GM23338 (cell line): Measurements from ENCODE around the gene SH3TC1. TPM values are rescaled to one million over a fixed set of nuclear protein-coding genes. Genes with fewer than 3 reads are reported as not detected.

ENCODE experiments used
- ATAC-seq: fragments of 200-7000 bp; cut with Tn5 transposase; 3 replicates; pipeline ENCODE4 v1.9.1; 2020
- DNase-seq: peaks from one replicate; pipeline ENCODE4 v3.0.0-alpha.2; 2015; ENCODE audit warnings: low spot score
- H2AFZ ChIP-seq: fragments of 200-600 bp; sonication (generic); 2 replicates; pipeline ENCODE4 v1.8.0; 2016; ENCODE audit warnings: antibody characterized with exemption, mild to moderate bottlenecking, moderate library complexity
- H3F3A ChIP-seq: fragments of 200-600 bp; sonication (generic); replicated peaks from 2 replicates; pipeline ENCODE4 v1.8.0; 2017; ENCODE audit warnings: antibody characterized with exemption, mixed run types, low read depth
- H3K27ac ChIP-seq: fragments of 200-600 bp; sonication (generic); 2 replicates; pipeline ENCODE4 v1.6.1; 2016; ENCODE audit warnings: low read depth
- H3K27me3 ChIP-seq: fragments of 200-600 bp; sonication (generic); 2 replicates; pipeline ENCODE4 v1.8.0; 2016; ENCODE audit warnings: mild to moderate bottlenecking, mixed run types, moderate library complexity; ENCODE audit not compliant: insufficient read depth
- H3K36me3 ChIP-seq: fragments of 200-600 bp; sonication (generic); 2 replicates; pipeline ENCODE4 v1.8.0; 2016; ENCODE audit warnings: mild to moderate bottlenecking; ENCODE audit not compliant: insufficient read depth
- H3K4me1 ChIP-seq: fragments of 200-600 bp; sonication (generic); 2 replicates; pipeline ENCODE4 v1.8.0; 2016; ENCODE audit warnings: mild to moderate bottlenecking, moderate library complexity; ENCODE audit not compliant: insufficient read depth
- H3K4me2 ChIP-seq: fragments of 200-600 bp; sonication (generic); 2 replicates; pipeline ENCODE4 v1.7.1; 2017; ENCODE audit warnings: mixed run types
- H3K4me3 ChIP-seq: fragments of 200-600 bp; sonication (generic); 2 replicates; pipeline ENCODE4 v1.6.1; 2016; ENCODE audit warnings: mixed run types
- H3K79me2 ChIP-seq: fragments of 200-600 bp; sonication (generic); replicated peaks from 2 replicates; pipeline ENCODE4 v1.8.0; 2017; ENCODE audit warnings: mild to moderate bottlenecking; ENCODE audit not compliant: insufficient read depth
- H3K9me2 ChIP-seq: fragments of 200-600 bp; sonication (generic); 2 replicates; pipeline ENCODE4 v1.8.0; 2017; ENCODE audit not compliant: insufficient read depth
- H4K20me1 ChIP-seq: fragments of 200-600 bp; sonication (generic); replicated peaks from 2 replicates; pipeline ENCODE4 v1.8.0; 2017; ENCODE audit warnings: mild to moderate bottlenecking; ENCODE audit not compliant: insufficient read depth
- H3K27ac Mint-ChIP-seq: 2 replicates; pipeline ENCODE4 v1.8.0; 2020; ENCODE audit warnings: inconsistent platforms, mild to moderate bottlenecking, moderate library complexity, mixed read lengths
- H3K27me3 Mint-ChIP-seq: 3 replicates; pipeline ENCODE4 v1.8.0; 2022; ENCODE audit warnings: low read depth, mild to moderate bottlenecking, moderate library complexity, mixed read lengths, inconsistent platforms; ENCODE audit not compliant: insufficient read depth, poor library complexity
- H3K36me3 Mint-ChIP-seq: 3 replicates; pipeline ENCODE4 v1.8.0; 2021; ENCODE audit warnings: low read depth, mild to moderate bottlenecking, inconsistent platforms, moderate library complexity, mixed read lengths
- H3K4me1 Mint-ChIP-seq: 3 replicates; pipeline ENCODE4 v1.8.0; 2020; ENCODE audit warnings: mild to moderate bottlenecking, inconsistent platforms, mixed read lengths
- H3K4me3 Mint-ChIP-seq: 3 replicates; pipeline ENCODE4 v1.8.0; 2021; ENCODE audit warnings: moderate library complexity, mild to moderate bottlenecking, inconsistent platforms, mixed read lengths
- H3K9me3 Mint-ChIP-seq: 3 replicates; pipeline ENCODE4 v1.8.0; 2020; ENCODE audit warnings: moderate library complexity, mild to moderate bottlenecking, inconsistent platforms, mixed read lengths
- CREB1 ChIP-seq: fragments of 250-450 bp; sonication (Bioruptor Pico); IDR thresholded peaks from 2 replicates; pipeline ENCODE4 v1.5.0; 2020; ENCODE audit warnings: low read depth, mild to moderate bottlenecking, moderate library complexity
- EZH2 ChIP-seq: fragments of 200-600 bp; sonication (generic); IDR thresholded peaks from one replicate; pipeline ENCODE4 v1.8.0; 2017; ENCODE audit warnings: antibody characterized with exemption, mild to moderate bottlenecking, low read depth; ENCODE audit not compliant: unreplicated experiment
- EZH2phosphoT487 ChIP-seq: fragments of 200-600 bp; sonication (generic); IDR thresholded peaks from one replicate; pipeline ENCODE4 v1.8.1; 2018; ENCODE audit warnings: antibody characterized with exemption; ENCODE audit not compliant: unreplicated experiment
- JUNB ChIP-seq: IDR thresholded peaks from one replicate; pipeline ENCODE4 v1.6.1; 2016; ENCODE audit warnings: antibody characterized with exemption; ENCODE audit not compliant: unreplicated experiment
- NANOG ChIP-seq: IDR thresholded peaks from 2 replicates; pipeline ENCODE4 v1.6.1; 2016; ENCODE audit warnings: antibody characterized with exemption, borderline replicate concordance
- POLR2AphosphoS5 ChIP-seq: IDR thresholded peaks from 2 replicates; pipeline ENCODE4 v1.6.1; 2016; ENCODE audit warnings: antibody characterized with exemption, low read depth
- STAT1 ChIP-seq: IDR thresholded peaks from one replicate; pipeline ENCODE4 v1.6.1; 2016; ENCODE audit warnings: antibody characterized with exemption; ENCODE audit not compliant: unreplicated experiment
- ZNF114 ChIP-seq: fragments of 250-450 bp; sonication (Bioruptor Pico); IDR thresholded peaks from 2 replicates; pipeline ENCODE4 v1.5.0; 2020; ENCODE audit warnings: mild to moderate bottlenecking, moderate library complexity
- ZNF331 ChIP-seq: fragments of 250-450 bp; sonication (Bioruptor Pico); IDR thresholded peaks from 2 replicates; pipeline ENCODE4 v1.5.0; 2020; ENCODE audit warnings: low read depth, mild to moderate bottlenecking, moderate library complexity
- polyA plus RNA-seq: library from polyadenylated mRNA; unstranded; fragments of >200 nt; fragmentation: Nextera tagmentation; extraction: Ambion mirVana; gene quantifications from 2 replicates; pipeline ENCODE4 v1.2.1, GENCODE V29; 2016
- total RNA-seq: library from RNA; depleted of rRNA; stranded (reverse); fragments of >200 nt; shearing (Covaris generic); gene quantifications from 2 replicates; pipeline ENCODE4 v1.2.3, GENCODE V29; 2014
- TF ChIP-seq, protein P1 (sequence below), 2 experiments: fragments of 200-600 bp in 1 of 2; sonication (generic) in 1 of 2; conservative IDR thresholded peaks; 2 replicates each; pipeline versions ENCODE4 v1.5.1 to v1.6.1; 2016 to 2017; ENCODE audit warnings: antibody characterized with exemption in 2 of 2, low read depth in 2 of 2, mild to moderate bottlenecking in 2 of 2, moderate library complexity in 1 of 2
- TF ChIP-seq, protein P2 (sequence below): fragments of 250-450 bp; sonication (Bioruptor Pico); IDR thresholded peaks from 2 replicates; pipeline ENCODE4 v1.5.0; 2020; ENCODE audit warnings: mild to moderate bottlenecking, moderate library complexity
- TF ChIP-seq, protein P3 (sequence below): IDR thresholded peaks from 2 replicates; pipeline ENCODE4 v1.6.1; 2016; ENCODE audit warnings: antibody characterized with exemption
- TF ChIP-seq, protein P4 (sequence below): IDR thresholded peaks from one replicate; pipeline ENCODE4 v1.6.1; 2018; ENCODE audit warnings: antibody characterized with exemption; ENCODE audit not compliant: unreplicated experiment

SH3TC1 gene
- total and polyA plus RNA-seq, 2 experiments from 2014 or later = 0.07 TPM; not detected in 1

DNA sequence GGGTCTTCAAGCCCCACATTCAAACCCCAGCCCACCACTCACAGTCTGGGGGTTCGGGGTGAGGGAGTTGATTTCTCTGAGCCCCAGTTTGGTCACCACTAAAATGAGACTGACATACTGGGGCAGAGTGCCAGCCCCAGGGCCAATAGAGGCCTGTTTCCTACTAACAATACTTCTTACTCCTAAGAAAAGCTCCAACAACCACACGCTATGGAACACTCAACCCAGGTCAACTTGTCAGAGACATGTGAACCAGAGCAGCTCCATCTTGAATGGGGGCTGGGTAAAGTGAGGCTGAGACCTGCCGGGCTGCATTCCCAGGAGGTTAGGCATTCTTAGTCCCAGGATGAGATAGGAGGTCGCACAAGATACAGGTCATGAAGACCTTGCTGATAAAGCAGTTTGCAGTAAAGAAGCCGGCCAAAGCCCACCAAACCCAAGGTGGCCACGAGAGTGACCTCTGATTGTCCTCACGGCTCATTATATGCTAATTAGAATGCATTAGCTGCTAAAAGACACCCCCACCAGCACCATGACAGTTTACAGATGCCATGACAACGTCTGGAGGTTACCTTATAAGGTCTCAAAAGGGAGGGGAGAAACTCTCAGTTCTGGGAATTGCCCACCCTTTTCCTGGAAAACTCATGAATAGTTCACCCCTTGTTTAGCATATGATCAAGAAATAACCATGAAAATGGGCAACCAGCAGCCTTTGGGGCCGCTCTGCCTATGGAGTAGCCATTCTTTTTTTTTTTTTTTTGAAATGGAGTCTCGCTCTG lies 43.9 kb downstream of the SH3TC1 start:
- no peak overlapping the region for H3K4me3 Mint-ChIP-seq
- Histone ChIP-seq H3K4me3 (no peak overlapping the region), H3F3A (no peaks in the 10 kb centered on the region), H3K4me1 (no peaks in the 10 kb centered on the region), H4K20me1 (no peaks in the 10 kb centered on the region), H3K4me2 (no peak overlapping the region), H3K36me3 (no peaks in the 10 kb centered on the region), H3K27me3 (no peaks in the 10 kb centered on the region), H3K27ac (no peak overlapping the region), H3K9me2 (no peaks in the 10 kb centered on the region), H3K79me2 (no peaks in the 10 kb centered on the region), H2AFZ (peak overlapping the region; percentile 93)
- peaks cover 5% of the 10 kb centered on the region; the same call in 1 of the 3 replicates for H3K4me1 Mint-ChIP-seq
- H3K27me3 Mint-ChIP-seq = peaks cover 8% of the 10 kb centered on the region
- no peaks in the 10 kb centered on the region for H3K9me3 Mint-ChIP-seq
- TF ChIP-seq, protein P1, sequence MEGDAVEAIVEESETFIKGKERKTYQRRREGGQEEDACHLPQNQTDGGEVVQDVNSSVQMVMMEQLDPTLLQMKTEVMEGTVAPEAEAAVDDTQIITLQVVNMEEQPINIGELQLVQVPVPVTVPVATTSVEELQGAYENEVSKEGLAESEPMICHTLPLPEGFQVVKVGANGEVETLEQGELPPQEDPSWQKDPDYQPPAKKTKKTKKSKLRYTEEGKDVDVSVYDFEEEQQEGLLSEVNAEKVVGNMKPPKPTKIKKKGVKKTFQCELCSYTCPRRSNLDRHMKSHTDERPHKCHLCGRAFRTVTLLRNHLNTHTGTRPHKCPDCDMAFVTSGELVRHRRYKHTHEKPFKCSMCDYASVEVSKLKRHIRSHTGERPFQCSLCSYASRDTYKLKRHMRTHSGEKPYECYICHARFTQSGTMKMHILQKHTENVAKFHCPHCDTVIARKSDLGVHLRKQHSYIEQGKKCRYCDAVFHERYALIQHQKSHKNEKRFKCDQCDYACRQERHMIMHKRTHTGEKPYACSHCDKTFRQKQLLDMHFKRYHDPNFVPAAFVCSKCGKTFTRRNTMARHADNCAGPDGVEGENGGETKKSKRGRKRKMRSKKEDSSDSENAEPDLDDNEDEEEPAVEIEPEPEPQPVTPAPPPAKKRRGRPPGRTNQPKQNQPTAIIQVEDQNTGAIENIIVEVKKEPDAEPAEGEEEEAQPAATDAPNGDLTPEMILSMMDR (conservative IDR thresholded peaks at IDR 0.05; ENCODE audit: low read depth in 2 of 2) = no peak
- TF ChIP-seq, protein P2, sequence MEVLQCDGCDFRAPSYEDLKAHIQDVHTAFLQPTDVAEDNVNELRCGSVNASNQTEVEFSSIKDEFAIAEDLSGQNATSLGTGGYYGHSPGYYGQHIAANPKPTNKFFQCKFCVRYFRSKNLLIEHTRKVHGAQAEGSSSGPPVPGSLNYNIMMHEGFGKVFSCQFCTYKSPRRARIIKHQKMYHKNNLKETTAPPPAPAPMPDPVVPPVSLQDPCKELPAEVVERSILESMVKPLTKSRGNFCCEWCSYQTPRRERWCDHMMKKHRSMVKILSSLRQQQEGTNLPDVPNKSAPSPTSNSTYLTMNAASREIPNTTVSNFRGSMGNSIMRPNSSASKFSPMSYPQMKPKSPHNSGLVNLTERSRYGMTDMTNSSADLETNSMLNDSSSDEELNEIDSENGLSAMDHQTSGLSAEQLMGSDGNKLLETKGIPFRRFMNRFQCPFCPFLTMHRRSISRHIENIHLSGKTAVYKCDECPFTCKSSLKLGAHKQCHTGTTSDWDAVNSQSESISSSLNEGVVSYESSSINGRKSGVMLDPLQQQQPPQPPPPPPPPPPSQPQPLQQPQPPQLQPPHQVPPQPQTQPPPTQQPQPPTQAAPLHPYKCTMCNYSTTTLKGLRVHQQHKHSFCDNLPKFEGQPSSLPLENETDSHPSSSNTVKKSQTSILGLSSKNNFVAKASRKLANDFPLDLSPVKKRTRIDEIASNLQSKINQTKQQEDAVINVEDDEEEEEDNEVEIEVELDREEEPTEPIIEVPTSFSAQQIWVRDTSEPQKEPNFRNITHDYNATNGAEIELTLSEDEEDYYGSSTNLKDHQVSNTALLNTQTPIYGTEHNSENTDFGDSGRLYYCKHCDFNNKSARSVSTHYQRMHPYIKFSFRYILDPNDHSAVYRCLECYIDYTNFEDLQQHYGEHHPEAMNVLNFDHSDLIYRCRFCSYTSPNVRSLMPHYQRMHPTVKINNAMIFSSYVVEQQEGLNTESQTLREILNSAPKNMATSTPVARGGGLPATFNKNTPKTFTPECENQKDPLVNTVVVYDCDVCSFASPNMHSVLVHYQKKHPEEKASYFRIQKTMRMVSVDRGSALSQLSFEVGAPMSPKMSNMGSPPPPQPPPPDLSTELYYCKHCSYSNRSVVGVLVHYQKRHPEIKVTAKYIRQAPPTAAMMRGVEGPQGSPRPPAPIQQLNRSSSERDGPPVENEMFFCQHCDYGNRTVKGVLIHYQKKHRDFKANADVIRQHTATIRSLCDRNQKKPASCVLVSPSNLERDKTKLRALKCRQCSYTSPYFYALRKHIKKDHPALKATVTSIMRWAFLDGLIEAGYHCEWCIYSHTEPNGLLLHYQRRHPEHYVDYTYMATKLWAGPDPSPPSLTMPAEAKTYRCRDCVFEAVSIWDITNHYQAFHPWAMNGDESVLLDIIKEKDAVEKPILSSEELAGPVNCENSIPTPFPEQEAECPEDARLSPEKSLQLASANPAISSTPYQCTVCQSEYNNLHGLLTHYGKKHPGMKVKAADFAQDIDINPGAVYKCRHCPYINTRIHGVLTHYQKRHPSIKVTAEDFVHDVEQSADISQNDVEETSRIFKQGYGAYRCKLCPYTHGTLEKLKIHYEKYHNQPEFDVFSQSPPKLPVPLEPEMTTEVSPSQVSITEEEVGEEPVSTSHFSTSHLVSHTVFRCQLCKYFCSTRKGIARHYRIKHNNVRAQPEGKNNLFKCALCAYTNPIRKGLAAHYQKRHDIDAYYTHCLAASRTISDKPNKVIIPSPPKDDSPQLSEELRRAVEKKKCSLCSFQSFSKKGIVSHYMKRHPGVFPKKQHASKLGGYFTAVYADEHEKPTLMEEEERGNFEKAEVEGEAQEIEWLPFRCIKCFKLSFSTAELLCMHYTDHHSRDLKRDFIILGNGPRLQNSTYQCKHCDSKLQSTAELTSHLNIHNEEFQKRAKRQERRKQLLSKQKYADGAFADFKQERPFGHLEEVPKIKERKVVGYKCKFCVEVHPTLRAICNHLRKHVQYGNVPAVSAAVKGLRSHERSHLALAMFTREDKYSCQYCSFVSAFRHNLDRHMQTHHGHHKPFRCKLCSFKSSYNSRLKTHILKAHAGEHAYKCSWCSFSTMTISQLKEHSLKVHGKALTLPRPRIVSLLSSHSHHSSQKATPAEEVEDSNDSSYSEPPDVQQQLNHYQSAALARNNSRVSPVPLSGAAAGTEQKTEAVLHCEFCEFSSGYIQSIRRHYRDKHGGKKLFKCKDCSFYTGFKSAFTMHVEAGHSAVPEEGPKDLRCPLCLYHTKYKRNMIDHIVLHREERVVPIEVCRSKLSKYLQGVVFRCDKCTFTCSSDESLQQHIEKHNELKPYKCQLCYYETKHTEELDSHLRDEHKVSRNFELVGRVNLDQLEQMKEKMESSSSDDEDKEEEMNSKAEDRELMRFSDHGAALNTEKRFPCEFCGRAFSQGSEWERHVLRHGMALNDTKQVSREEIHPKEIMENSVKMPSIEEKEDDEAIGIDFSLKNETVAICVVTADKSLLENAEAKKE = no peak
- TF ChIP-seq EZH2 (no peak), JUNB (no peak), NANOG (no peak), ZNF114 (no peak), ZNF331 (CRISPR knock-in tag) (no peak), CREB1 (CRISPR knock-in tag) (no peak), STAT1 (no peak), POLR2AphosphoS5 (no peak), EZH2phosphoT487 (no peak)
- TF ChIP-seq, protein P3, sequence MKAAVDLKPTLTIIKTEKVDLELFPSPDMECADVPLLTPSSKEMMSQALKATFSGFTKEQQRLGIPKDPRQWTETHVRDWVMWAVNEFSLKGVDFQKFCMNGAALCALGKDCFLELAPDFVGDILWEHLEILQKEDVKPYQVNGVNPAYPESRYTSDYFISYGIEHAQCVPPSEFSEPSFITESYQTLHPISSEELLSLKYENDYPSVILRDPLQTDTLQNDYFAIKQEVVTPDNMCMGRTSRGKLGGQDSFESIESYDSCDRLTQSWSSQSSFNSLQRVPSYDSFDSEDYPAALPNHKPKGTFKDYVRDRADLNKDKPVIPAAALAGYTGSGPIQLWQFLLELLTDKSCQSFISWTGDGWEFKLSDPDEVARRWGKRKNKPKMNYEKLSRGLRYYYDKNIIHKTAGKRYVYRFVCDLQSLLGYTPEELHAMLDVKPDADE = no peak
- TF ChIP-seq, protein P4, sequence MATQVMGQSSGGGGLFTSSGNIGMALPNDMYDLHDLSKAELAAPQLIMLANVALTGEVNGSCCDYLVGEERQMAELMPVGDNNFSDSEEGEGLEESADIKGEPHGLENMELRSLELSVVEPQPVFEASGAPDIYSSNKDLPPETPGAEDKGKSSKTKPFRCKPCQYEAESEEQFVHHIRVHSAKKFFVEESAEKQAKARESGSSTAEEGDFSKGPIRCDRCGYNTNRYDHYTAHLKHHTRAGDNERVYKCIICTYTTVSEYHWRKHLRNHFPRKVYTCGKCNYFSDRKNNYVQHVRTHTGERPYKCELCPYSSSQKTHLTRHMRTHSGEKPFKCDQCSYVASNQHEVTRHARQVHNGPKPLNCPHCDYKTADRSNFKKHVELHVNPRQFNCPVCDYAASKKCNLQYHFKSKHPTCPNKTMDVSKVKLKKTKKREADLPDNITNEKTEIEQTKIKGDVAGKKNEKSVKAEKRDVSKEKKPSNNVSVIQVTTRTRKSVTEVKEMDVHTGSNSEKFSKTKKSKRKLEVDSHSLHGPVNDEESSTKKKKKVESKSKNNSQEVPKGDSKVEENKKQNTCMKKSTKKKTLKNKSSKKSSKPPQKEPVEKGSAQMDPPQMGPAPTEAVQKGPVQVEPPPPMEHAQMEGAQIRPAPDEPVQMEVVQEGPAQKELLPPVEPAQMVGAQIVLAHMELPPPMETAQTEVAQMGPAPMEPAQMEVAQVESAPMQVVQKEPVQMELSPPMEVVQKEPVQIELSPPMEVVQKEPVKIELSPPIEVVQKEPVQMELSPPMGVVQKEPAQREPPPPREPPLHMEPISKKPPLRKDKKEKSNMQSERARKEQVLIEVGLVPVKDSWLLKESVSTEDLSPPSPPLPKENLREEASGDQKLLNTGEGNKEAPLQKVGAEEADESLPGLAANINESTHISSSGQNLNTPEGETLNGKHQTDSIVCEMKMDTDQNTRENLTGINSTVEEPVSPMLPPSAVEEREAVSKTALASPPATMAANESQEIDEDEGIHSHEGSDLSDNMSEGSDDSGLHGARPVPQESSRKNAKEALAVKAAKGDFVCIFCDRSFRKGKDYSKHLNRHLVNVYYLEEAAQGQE = no peak
- H3K27ac Mint-ChIP-seq = no peak overlapping the region
- ATAC-seq (no peak), DNase-seq (no peak)
- no peaks in the 10 kb centered on the region for H3K36me3 Mint-ChIP-seq
